ENCODE measurements around the gene OCLN.
"Not testable (repeated sequence)": the region's sequence is repeated elsewhere in the genome, so short reads cannot be mapped to it uniquely, and the experiment has no call there.

The OCLN gene

DNA sequence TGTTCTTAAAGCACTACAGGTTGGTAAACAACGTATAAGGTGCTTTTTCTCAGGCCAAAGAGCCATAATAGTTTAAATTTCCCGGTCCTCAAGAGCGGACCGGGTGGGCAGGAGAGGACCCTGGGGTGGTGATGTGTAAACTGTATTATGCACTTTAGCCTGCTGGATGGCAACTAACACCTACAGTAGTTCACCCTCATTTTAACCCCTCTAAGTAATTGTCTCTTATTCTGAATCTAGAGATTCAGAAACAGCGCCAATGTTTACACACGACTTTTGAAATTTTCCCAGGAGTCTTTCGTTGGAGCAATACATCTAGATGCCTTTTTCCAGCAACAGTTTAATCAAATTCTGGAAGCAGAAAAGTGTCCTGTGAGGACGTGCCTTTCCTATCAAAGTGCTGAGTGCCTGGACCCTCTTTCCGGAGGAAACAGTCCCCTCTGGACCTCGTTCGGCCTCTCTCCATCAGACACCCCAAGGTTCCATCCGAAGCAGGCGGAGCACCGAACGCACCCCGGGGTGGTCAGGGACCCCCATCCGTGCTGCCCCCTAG is 676 bp upstream of the OCLN start:
- DNase-seq, result no peak

DNA sequence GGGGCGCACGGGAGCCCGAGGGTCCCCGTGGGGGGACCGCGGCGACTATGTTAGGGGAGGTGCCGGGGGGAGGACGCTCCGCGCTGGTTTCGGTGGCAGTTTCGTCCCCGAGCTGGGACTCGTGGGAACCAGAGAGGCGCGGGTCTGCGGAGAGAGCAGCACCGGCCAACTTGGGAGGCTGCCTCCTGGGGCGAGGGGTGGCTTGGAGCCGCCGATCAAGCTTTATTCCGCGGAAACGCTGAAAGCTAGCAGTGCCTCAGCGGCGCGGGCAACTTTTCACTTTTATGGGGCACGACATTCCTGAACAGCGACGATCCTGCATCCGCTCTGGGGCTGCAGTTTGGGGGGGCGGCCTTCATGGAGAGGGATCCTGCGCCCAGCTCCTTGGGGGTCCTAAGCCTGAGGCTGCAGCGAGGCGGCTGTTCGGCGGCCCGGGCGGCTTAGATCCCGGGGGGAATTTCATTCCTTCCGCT is 369 bp downstream of the OCLN start:
- DNase-seq, result no peak

DNA sequence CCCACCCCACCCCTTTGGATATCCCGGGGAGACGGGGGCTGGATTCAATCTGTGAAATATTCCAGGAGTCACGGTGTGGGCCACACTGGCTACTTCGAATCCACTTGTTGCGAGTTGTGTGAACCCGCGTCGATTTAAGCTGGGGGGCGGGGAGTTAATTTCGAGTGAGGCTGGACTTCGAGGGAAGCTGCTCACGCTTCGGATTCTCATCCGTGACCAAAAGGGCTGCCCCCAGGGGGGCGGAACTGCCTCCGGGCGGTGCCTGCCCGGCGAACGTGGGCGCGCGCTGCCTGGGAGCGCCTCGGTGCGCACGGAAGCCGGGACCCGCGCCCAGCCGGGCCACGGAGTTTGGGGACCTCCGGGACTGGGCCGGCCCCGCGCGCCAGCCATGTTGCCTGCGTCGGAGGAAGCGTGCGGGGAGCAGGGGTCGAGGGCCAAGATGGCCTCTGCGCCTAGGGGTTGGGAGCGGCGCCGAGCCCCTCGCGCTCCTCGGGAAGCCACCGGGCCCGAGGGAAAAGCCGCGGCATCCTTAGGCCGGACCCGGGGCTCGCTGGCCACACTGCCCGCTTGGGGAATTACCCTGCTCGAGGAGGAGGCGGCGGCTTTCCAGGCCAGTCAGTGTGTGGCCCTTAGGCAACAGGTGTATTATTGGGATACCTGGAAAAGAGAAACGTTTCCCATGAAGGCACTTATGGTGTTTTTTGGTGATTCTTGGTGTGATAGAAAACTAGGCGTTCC is 975 bp downstream of the OCLN start:
- peak; percentile 8 for DNase-seq

DNA sequence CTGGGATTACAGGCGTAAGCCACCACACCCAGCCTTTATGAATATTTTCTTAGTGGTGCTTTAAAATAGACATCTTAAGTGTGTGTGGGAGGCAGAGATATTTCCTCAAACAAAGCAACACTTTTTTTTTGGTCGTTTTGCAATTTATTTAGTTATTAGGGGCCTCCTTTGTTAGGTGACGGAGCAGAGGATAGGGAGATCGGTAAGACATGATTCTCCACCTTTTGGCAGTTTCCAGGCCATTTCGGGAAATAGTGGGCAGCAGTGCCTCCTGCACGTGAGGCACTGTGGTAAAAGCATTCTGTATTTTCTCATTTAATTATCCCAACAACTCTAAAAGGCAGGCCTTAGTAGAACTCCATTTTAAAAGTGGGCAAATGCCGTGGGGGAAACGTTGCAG is 1.9 kb downstream of the OCLN start:
- no peak for DNase-seq

DNA sequence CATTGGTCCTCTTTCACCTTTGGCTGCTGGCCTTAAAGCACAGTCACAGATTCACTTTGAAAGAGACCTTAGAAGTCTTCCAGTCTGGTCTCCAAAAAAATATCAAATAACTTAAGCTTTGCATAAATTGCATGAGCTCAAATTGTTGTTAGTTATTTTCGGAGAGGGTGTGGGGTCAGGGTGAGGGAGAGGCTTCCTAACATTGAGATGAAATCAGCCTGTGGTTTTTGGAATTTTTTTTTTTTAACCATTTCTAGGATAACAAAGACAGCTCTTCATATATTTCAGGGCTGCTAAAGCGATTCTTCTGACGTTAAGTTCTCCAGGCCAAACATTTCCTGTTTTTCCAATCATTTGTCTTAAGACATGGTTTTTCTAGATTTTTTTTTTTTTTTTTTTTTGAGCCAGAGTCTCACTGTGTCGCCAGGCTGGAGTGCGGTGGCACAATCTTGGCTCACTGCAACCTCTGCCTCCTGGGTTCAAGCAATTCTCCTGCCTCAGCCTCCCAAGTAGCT is 4.5 kb downstream of the OCLN start:
- no peak for DNase-seq

DNA sequence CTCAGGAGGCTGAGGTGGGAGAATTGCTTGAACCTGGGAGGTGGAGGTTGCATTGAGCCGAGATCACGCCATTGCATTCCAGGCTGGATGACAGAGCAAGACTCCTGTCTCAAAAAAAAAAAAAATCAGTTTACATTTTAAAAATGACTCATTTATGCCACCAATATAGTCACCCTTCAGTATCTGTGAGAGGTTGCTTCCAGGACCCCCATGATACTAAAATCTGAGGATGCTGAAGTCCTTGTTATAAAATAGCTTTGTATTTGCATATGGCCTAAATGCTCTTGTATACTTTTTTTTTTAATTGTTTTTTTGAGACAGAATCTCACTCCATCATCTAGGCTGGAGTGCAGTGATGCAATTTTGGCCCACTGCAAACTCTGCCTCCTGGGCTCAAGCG is 5.8 kb downstream of the OCLN start:
- no peak for DNase-seq

DNA sequence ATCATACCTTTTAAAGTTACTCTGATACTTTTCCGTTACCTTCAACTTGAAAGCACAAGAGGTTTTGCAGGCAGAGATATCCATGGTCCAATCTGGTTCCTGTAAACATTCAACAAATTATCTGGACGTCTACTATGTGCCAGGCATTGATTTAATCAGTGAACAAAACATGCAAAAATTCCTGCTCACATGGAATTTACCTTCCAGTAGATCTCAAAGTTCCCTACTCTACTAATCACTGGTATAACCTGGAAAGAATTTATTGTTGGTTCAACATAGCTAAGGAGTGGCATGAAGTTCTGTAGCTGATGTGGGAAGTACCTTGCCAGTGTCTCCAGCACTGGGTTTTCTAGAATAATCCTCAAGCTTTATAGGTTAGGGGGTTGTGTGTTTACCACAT is 9.8 kb downstream of the OCLN start:
- DNase-seq, result no peak

DNA sequence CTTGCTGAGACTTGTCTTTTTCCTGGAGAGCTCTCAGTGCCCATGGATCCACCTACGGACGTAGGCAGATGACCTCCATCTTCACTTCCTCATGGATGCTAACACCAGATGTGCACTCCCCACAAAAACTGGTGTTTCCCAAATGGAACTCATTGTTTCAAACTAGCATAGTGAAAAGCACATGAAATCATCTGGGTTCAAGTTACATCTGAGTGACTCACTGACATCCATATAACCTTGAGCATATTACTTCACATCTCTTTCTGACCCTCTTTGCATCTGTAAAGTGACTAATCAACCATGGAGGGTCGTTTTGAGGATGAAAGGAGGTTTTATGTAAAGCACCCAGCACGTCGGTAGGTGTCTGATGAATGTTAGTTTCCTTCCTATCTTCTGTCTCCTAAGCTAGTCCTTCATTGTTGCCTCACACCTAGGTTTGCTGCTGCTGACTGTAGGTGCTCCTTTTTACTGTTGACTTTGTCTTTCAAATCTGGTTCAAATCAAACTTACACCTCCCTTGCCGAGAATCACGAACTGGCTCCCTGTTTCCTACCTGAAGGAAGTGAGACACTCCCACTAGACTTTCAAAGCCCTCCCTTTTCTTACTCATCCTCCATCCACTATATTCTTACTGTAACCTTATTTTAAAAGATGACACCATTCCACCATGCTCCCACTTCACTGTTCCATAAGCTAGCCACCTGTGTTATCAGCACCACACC is 10.3 kb downstream of the OCLN start:
- no peak for DNase-seq

DNA sequence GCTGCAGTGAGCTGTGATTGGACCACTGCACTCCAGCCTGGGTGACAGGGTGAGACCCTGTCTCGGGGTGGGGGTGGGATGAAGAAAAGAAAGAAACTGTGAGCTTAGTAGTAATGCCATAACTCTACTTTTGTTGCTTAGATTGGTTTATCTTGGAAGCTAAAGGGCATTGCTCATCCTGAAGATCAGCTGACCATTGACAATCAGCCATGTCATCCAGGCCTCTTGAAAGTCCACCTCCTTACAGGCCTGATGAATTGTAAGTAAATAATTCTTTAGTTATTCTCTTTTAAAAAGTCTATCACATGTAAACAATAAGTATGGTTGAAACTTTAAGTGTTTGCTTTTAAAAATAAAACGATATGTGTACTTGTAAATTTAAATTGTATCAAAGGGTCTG is 11.4 kb downstream of the OCLN start:
- DNase-seq, result no peak

DNA sequence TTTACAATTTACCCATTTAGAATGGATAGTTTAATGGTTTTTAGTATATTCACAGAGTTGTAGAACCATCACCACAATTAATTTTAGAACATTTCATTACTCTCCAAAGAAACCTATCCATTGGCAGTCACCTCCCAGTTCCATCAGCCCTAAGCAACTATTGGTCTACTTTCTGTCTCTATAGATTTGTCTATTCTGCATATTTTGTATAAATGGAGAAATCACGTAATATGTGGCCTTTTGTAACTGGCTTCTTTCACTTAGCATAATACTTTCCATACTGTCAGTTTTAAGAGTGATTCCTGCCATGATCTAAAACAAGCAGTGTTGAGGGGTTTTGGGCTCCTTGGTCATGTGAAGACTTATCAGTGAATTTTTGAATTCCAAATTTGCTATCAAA is 12.7 kb downstream of the OCLN start:
- DNase-seq, result no peak

DNA sequence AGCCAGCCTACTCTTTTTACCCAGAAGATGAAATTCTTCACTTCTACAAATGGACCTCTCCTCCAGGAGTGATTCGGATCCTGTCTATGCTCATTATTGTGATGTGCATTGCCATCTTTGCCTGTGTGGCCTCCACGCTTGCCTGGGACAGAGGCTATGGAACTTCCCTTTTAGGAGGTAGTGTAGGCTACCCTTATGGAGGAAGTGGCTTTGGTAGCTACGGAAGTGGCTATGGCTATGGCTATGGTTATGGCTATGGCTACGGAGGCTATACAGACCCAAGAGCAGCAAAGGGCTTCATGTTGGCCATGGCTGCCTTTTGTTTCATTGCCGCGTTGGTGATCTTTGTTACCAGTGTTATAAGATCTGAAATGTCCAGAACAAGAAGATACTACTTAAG is 16.6 kb downstream of the OCLN start:
- DNase-seq, result no peak

DNA sequence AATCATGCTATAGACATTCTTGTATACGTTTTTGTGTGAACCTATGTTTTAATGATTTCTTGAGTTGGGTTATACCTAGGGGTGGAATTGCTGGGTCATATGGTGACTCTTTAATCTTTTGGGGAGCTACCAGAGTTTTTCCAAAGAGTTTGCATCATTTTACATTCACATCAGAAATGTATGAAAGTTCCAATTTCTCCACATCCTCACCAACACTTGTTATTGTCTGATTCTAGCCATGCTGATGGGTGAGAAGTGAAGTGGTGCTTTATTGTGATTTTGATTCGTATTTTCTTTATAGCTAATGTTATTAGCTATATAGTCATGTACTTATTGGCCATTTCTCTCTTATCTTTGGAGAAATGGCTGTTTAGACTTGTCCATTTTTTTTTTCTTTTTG is 18.1 kb downstream of the OCLN start:
- DNase-seq, result no peak

DNA sequence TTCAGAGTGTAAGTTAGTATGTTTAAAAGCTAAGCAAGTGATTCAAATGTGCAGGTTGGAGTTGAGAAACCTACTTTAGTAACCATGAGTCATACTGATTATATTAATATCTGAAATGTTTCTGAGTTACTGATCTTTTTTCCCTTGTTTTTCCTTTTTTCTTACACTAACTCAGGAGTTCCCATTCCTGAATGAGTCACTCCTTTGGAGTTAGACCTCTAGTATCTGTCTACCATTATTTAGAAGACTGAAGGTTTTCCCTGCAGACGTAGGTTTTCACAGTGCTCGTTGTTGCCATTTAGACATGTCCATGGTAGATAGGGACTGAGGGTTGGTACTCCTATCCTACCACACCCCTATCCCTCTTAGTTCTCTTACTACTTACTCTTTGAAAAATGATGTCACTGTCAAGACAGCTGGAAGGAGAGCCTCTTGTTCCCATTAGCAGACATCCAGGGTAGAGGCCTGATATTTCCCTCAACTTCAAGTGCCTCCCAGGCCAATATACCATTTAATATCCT is 20.2 kb downstream of the OCLN start:
- DNase-seq, result no peak

DNA sequence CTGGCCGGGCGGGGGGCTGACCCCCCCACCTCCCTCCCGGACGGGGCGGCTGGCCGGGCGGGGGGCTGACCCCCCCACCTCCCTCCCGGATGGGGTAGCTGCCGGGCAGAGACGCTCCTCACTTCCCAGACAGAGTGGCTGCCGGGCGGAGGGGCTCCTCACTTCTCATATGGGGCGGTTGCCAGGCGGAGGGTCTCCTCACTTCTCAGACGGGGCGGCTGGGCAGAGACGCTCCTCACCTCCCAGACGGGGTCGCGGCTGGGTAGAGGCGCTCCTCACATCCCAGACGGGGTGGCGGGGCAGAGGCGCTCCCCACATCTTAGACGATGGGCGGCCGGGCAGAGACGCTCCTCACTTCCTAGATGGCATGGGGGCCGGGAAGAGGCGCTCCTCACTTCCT is 23.0 kb downstream of the OCLN start:
- DNase-seq, result not testable (repeated sequence)

DNA sequence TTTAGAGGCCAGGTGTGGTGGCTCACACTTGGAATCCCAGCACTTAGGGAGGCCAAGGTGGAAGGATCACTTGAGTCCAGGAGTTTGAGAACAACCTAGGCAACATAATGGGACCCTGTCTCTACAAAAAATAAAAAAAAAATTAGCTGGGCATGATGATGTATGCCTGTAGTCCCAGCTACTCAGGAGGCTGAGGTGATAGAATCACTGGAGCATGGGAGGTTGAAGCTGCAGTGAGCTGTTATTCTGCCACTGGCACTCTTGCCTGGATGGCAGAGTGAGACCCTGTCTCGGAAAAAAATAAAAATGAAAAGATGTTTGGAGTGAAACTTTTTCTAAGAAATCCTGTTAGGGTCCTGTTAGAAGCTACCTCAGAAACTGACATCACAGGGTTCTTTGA is 24.2 kb downstream of the OCLN start:
- no peak for DNase-seq

DNA sequence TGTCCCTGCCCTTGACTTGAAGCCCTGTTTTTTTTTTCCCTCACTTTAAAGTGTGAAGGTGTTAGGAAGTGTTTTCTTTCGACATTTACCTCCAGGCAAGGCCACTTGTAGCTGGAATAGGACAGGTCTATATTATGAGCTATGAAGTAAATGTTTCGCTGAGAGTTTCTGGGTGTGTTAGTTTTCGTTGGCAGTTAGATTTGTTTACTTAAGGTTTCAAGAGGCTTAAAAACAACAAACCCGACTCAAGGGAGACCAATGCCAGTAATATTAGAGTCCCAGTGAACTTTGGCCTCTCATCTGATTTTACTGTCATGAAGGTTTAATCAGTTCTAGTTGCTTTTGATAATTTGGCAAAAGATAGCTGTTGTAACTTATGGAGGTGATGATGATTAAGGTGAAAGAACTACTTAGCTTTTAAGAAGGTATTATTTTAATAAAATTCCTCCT is 25.2 kb downstream of the OCLN start:
- no peak for DNase-seq

DNA sequence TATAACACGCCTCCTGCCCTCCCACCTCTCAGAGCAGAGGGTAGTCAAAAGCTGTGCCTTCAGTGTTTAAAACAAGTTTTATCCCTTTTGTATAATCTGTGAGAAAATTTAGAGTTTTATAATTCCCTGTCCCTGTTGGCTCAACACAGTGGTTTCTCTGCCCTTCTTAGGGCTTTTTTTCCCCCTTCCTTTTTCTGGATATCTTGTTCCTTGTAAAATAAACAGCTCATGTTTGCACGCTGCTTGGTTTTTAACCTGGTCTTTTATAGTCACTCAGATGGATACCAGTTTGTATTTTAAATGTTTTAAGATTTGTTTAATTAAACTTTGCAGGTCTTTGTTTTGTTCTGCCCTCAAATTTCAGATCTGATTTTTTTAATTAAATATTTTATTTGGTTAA is 26.7 kb downstream of the OCLN start:
- DNase-seq, result no peak

DNA sequence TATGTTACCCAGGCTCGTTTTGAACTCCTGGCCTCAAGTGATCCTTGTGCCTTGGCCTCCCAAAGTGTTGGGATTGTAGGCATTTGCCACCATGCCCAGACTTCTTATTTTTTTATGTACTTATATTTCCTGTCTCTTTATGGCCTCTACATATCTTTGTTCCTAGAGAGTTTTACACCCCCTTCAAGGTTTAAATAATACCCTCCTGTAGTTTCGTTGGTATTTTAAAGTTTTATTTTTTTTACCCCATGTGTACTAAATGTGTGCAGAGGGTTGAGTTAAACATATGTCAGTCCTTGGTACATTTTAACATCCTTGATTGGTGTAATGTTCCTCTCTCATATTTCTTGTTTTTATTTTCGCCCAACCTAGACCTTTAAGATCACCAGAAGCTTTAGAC is 29.4 kb downstream of the OCLN start:
- no peak for DNase-seq

DNA sequence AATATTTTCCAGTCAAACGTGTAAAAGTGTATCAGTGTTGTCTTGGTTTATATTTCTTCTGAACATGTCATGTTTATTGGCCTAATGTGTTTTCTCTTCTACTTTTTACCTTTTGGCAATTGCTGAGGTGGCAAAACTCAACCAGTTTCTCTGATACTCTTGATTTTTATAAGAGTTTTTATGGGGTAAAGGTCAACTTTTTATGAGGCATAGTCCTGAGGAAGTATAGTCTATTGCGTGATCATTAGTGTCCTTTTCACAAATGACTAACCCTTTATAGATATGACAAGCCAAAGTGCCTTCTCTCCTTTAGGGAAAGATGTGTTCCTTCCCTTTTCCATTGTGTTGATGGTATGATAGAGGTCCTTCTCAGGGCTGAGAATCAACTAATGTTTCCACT is 32.9 kb downstream of the OCLN start:
- DNase-seq, result no peak

DNA sequence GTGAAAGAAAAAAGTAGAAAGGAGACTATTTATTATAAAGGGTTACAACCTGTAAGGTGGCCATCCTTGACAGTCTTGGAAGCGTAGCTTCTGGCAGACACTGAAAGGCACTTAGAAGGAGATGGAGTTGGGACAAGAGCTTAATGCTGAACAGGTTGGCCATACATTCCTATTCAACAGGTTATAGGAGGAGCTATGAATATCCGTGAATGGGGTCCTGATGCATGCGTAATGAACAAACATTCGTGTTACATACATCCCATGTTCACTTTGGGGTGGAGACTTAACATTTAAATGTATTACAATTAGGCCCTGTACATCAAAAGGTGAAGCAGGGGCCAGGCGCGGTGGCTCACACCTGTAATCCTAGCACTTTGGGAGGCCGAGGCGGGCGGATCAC is 34.1 kb downstream of the OCLN start:
- DNase-seq, result no peak

DNA sequence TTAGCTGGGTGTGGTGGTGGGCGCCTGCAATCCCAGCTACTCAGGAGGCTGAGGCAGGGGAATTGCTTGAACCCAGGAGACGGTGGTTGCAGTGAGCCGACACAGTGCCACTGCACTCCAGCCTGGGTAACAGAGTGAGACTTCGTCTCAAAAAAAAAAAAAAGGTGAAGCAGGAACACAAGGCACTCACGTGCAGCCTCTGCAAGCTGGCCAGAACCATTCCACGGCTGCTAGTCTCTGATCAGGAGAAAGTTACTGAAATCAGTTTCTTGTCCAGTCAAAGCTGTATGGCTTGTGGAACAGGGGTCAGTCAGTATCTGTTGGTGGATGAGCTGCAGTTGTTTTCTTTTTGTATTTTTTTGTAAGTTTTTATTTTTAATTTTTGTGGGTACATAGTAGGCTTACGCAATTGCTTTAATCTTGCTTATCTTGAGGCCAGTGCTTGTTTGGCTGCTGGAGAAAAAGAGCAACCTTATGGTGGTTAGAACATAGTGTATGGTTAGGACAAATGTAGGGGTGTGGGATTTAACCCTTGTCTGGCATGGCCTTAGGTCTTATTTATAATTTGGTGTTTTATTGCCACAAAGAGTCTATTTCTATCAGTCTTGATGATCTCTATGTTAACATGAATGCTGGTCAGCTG is 34.7 kb downstream of the OCLN start:
- no peak for DNase-seq

DNA sequence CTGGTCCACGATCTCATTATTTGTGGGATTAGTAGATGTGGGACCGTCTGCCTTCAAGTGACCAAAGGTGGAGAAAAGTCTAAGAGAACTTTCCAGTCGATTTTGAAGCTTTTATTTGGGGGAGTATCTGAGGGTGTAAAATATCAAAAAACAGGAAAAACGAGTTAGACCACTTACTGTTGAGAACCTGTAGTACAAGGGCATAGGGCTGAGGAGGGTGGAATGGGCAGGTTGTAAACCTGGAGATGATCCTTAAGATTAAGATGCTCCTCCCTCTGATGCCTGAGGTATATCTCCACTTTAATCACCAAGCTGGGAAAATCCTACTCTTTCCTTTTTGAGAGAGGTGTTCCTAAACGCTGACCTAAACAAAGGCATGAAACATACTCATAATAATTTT is 35.4 kb downstream of the OCLN start:
- DNase-seq, result no peak

DNA sequence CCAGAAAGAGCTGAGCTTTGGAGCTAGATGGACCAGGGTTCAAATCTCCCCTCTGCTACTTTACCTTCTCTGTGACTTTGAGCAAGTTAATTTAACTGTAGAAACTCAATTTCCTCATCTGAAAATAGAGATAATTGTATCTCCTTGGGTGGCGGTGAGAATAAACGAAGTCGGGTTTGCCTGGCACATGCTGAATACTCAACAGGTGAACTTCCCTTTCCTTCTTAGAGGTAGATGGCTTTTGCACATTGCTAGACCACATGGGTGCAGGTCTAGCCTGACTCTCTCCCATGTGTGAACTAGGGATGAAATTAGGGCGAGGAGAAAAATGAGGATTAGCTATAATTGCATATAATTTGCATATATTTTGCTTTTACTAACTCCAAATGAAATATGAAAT is 36.0 kb downstream of the OCLN start:
- no peak for DNase-seq
